Psoas muscle (tissue), 8 donors: ENCODE data around the gene MRRF. TPM values are rescaled to one million over a fixed set of nuclear protein-coding genes. Genes with fewer than 3 reads are reported as not detected.

Source experiments
- ATAC-seq, 4 donors: fragments of 200-7000 bp; cut with Tn5 transposase; one replicate each; pipeline ENCODE4 v1.9.1; 2020; ENCODE audit warnings: moderate library complexity in 3 of 4, mild to moderate bottlenecking in 2 of 4
- DNase-seq, 2 donors: peaks; one replicate each; pipeline ENCODE4 v3.0.0-alpha.2; 2020
- H3K27ac ChIP-seq: fragments of 200-600 bp; one replicate; pipeline ENCODE4 v1.8.0; 2022
- H3K27me3 ChIP-seq, 3 donors: fragments of 200-600 bp in 1 of 3; one replicate each; pipeline versions ENCODE4 v1.6.1 to v1.8.0; 2013 to 2022; ENCODE audit warnings: low read length in 2 of 3, mild to moderate bottlenecking in 2 of 3, moderate library complexity in 1 of 3; ENCODE audit not compliant: insufficient read depth in 3 of 3
- H3K36me3 ChIP-seq, 2 donors: fragments of 200-600 bp in 1 of 2; one replicate each; pipeline versions ENCODE4 v1.6.1 to v1.8.0; 2013 to 2022; ENCODE audit warnings: low read depth in 1 of 2, mild to moderate bottlenecking in 1 of 2, moderate library complexity in 1 of 2; ENCODE audit not compliant: insufficient read depth in 1 of 2
- H3K4me1 ChIP-seq: fragments of 200-600 bp; one replicate; pipeline ENCODE4 v1.8.0; 2022
- H3K4me3 ChIP-seq: fragments of 200-600 bp; one replicate; pipeline ENCODE4 v1.8.0; 2022; ENCODE audit warnings: mild to moderate bottlenecking
- H3K9me3 ChIP-seq: fragments of 200-600 bp; one replicate; pipeline ENCODE4 v1.8.0; 2022
- CTCF ChIP-seq: fragments of 200-600 bp; IDR thresholded peaks from one replicate; pipeline ENCODE4 v1.8.0; 2022; ENCODE audit warnings: antibody characterized with exemption
- WGBS, 3 donors: extraction: QIAGEN DNeasy Blood & Tissue Kit; methylation state at CpG; one replicate each; pipeline versions ENCODE4 v1.1.6 to v1.1.7; 2013; 5-methylcytosine and 5-hydroxymethylcytosine counted together
- intact Hi-C, 2 donors: fragments of 100-400 bp; cut with DNase I; formaldehyde crosslinking; loops; one replicate each; pipeline versions ENCODE4 v1.11.0 to v1.14.2; 2022
- polyA plus RNA-seq, 3 donors: library from polyadenylated mRNA; stranded (reverse); fragments of 200-250 nt; gene quantifications; one replicate each; pipeline ENCODE4 v1.2.3, GENCODE V29; 2013
- total RNA-seq, 4 donors: library from RNA; stranded (reverse); fragmentation: NEBNext Ultra II Directional in 2 of 4; extraction: Animal tissue kit (Norgen Biotek cat#: 25700) in 2 of 4; gene quantifications; one replicate each; pipeline versions ENCODE4 v1.2.1 to v1.2.4, GENCODE V29; 2021 to 2023
- donor health status: healthy with polysubstance abuse.
- donor health status: DM: no; HTN: no; CAD: no; lungs with moderate emphysema.
- donor health status: Bipolar disorder and iron deficiency.
- donor health status: healthy.
- donor health status: DM: yes; HTN: yes; CAD: no.
- donor health status: DM: no; HTN: no; CAD: no.
- donor health status: DM: no; HTN: no; CAD: no.
- donor health status: DM: yes; HTN: yes; CAD: no.

Gene MRRF
- total and polyA plus RNA-seq, 7 donors = 23.5 to 61.4 (median 42.8) TPM

GRCh38 chr9:122228191-122228567, 36.5 kb upstream of the MRRF start:
- WGBS, 3 donors = 0 to 2% (median 1%) methylated on average over 30 to 38 of the region's 38 CpGs
- ATAC-seq (peak in 1 of 4 donors; percentile 54), DNase-seq (no peak)
- H3K9me3 ChIP-seq = no peaks in the 10 kb centered on the region
- no peak for TF ChIP-seq CTCF
- H3K27ac ChIP-seq = no peak overlapping the region
- H3K27me3 ChIP-seq = peaks cover 0 to 76% (median 39%) of the 10 kb centered on the region in 3 donors
- peak overlapping the region; percentile 64 for H3K4me3 ChIP-seq
- no peaks in the 10 kb centered on the region for H3K4me1 ChIP-seq
- H3K36me3 ChIP-seq = no peaks in the 10 kb centered on the region
- intact Hi-C loops = loop anchor here in 1 of 2 donors (5.0 kb wide), 1 partner anchor 124 kb away; no protein-coding TSS in a partner anchor

- H3K36me3 ChIP-seq = no peaks in the 10 kb centered on the region
- ATAC-seq = peak in 3 of 4 donors; percentile 42 to 65 (median 60)
- peak within 1 kb of the TSS; percentile 64 for H3K4me3 ChIP-seq
- DNase-seq = no peak
- TF ChIP-seq CTCF = no peak
- no peaks in the 10 kb centered on the region for H3K4me1 ChIP-seq
- WGBS, 3 donors = 3 to 5% (median 4%) methylated on average over 37 to 70 of the region's 70 CpGs
- intact Hi-C loops = loop anchor here in 1 of 2 donors (5.0 kb wide), 1 partner anchor 123 kb away; no protein-coding TSS in a partner anchor
- peaks cover 0 to 71% (median 39%) of the 10 kb centered on the region in 3 donors for H3K27me3 ChIP-seq
- H3K9me3 ChIP-seq = no peaks in the 10 kb centered on the region
- no peak within 1 kb of the TSS for H3K27ac ChIP-seq
Measured at GRCh38 chr9:122228568-122229484, 35.9 kb upstream of the MRRF start, which contains the start of gene LHX6. Gene LHX6, minus strand, starts transcription at chr9:122228957. Its CDS starts 217 bp downstream, at chr9:122228740.

- no peak overlapping the region for H3K4me3 ChIP-seq
- H3K4me1 ChIP-seq = no peaks in the 10 kb centered on the region
- 55 to 69% (median 62%) methylated on average over 4 of the region's 4 CpGs for WGBS, 3 donors
- intact Hi-C loops = loop anchor here in 1 of 2 donors (5.0 kb wide), 1 partner anchor 123 kb away; no protein-coding TSS in a partner anchor
- no peak for DNase-seq
- TF ChIP-seq CTCF = no peak
- H3K27ac ChIP-seq = no peak overlapping the region
- no peak for ATAC-seq
- no peaks in the 10 kb centered on the region for H3K36me3 ChIP-seq
- H3K9me3 ChIP-seq = no peaks in the 10 kb centered on the region
- peaks cover 0 to 66% (median 36%) of the 10 kb centered on the region in 3 donors for H3K27me3 ChIP-seq
Measured at GRCh38 chr9:122229485-122229837, 35.2 kb upstream of the MRRF start.

GRCh38 chr9:122232796-122233306, 31.8 kb upstream of the MRRF start:
- no peak overlapping the region for H3K4me3 ChIP-seq
- WGBS, 3 donors = 73 to 78% (median 76%) methylated on average over 6 of the region's 6 CpGs
- H3K27ac ChIP-seq = no peak overlapping the region
- peaks cover 0 to under 1% of the 10 kb centered on the region in 2 donors for H3K36me3 ChIP-seq
- DNase-seq (no peak), ATAC-seq (no peak)
- peaks cover 0 to 33% (median 14%) of the 10 kb centered on the region in 3 donors for H3K27me3 ChIP-seq
- H3K4me1 ChIP-seq = no peaks in the 10 kb centered on the region
- TF ChIP-seq CTCF = no peak
- no peaks in the 10 kb centered on the region for H3K9me3 ChIP-seq
- intact Hi-C loops = no loop called here
